Endodermal cell (in vitro differentiated cells): ENCODE results near the gene BSN. TPM values are rescaled to one million over a fixed set of nuclear protein-coding genes. Genes with fewer than 3 reads are reported as not detected.

Experiments used
- DNase-seq: peaks from one replicate; pipeline ENCODE4 v3.0.0-alpha.2; 2017
- H3K27ac ChIP-seq: 2 replicates; pipeline ENCODE4 v1.5.1; 2013; ENCODE audit warnings: mild to moderate bottlenecking, low read depth, low read length, moderate library complexity
- H3K27me3 ChIP-seq: 2 replicates; pipeline ENCODE4 v1.6.1; 2013; ENCODE audit warnings: mild to moderate bottlenecking, low read length, moderate library complexity; ENCODE audit not compliant: insufficient read depth, control insufficient read depth, poor library complexity, severe bottlenecking
- H3K36me3 ChIP-seq: 2 replicates; pipeline ENCODE4 v1.7.0; 2013; ENCODE audit warnings: mild to moderate bottlenecking, low read length, moderate library complexity; ENCODE audit not compliant: control insufficient read depth, insufficient read depth
- H3K4me1 ChIP-seq: one replicate; pipeline ENCODE4 v1.7.0; 2013; ENCODE audit warnings: low read length; ENCODE audit not compliant: control insufficient read depth, insufficient read depth
- H3K4me3 ChIP-seq: 2 replicates; pipeline ENCODE4 v1.5.1; 2013; ENCODE audit warnings: mild to moderate bottlenecking, low read length, moderate library complexity
- H3K9ac ChIP-seq: 2 replicates; pipeline ENCODE4 v1.6.1; 2013; ENCODE audit warnings: mild to moderate bottlenecking, low read length, moderate library complexity; ENCODE audit not compliant: poor library complexity, severe bottlenecking; ENCODE audit errors: extremely low read depth
- H3K9me3 ChIP-seq: 2 replicates; pipeline ENCODE4 v1.6.1; 2013; ENCODE audit warnings: mild to moderate bottlenecking, low read length, moderate library complexity; ENCODE audit not compliant: control insufficient read depth
- H3K27ac Mint-ChIP-seq: 2 replicates; pipeline ENCODE4 v1.8.0; 2020; ENCODE audit warnings: mixed read lengths
- H3K27me3 Mint-ChIP-seq: 2 replicates; pipeline ENCODE4 v1.8.0; 2021; ENCODE audit warnings: mild to moderate bottlenecking, mixed read lengths; ENCODE audit not compliant: insufficient read depth
- H3K36me3 Mint-ChIP-seq: 2 replicates; pipeline ENCODE4 v1.8.0; 2020; ENCODE audit warnings: low read depth, mixed read lengths
- H3K4me1 Mint-ChIP-seq: 2 replicates; pipeline ENCODE4 v1.8.0; 2020; ENCODE audit warnings: mixed read lengths
- H3K4me3 Mint-ChIP-seq: 2 replicates; pipeline ENCODE4 v1.8.0; 2020; ENCODE audit warnings: mild to moderate bottlenecking, moderate library complexity, mixed read lengths
- H3K9me3 Mint-ChIP-seq: 2 replicates; pipeline ENCODE4 v1.8.0; 2020; ENCODE audit warnings: mild to moderate bottlenecking, mixed read lengths
- CTCF ChIP-seq: fragments of 200-600 bp; sonication (generic); conservative IDR thresholded peaks from 2 replicates; pipeline ENCODE4 v1.5.0; 2021; ENCODE audit warnings: antibody characterized with exemption, mild to moderate bottlenecking
- WGBS, 2 experiments: methylation state at CpG; one replicate each; pipeline versions ENCODE4 v1.1.5 to v1.1.7; 2013; ENCODE audit warnings: missing lambda C conversion rate in 2 of 2, mixed read lengths in 1 of 2; ENCODE audit not compliant: insufficient coverage in 1 of 2, insufficient read length in 1 of 2; 5-methylcytosine and 5-hydroxymethylcytosine counted together
- total RNA-seq, 2 donors: library from RNA; stranded (reverse); fragmentation: NEBNext Ultra II Directional in 1 of 2; extraction: Animal tissue kit (Norgen Biotek cat#: 25700) in 1 of 2; gene quantifications; 2 replicates in 1 of 2; 3 replicates in 1 of 2; pipeline ENCODE4 v1.2.1, GENCODE V29; 2021

The BSN gene
- total RNA-seq, 2 donors from 2014 or later = 2.4 to 2.5 TPM

- H3K4me3 Mint-ChIP-seq = no peak overlapping the region
- H3K27ac Mint-ChIP-seq = no peak overlapping the region
- H3K36me3 ChIP-seq = peaks cover 76% of the 10 kb centered on the region
- WGBS, 2 experiments = 100% methylated on average over 1 to 2 of the region's 2 CpGs
- no peaks in the 10 kb centered on the region for H3K27me3 Mint-ChIP-seq
- no peaks in the 10 kb centered on the region for H3K27me3 ChIP-seq
- no peak for TF ChIP-seq CTCF
- H3K9me3 ChIP-seq = no peaks in the 10 kb centered on the region
- H3K4me3 ChIP-seq = no peak overlapping the region
- no peak overlapping the region for H3K27ac ChIP-seq
- H3K36me3 Mint-ChIP-seq = peaks cover 53% of the 10 kb centered on the region
- H3K9ac ChIP-seq = no peak overlapping the region
- DNase-seq = no peak
- H3K4me1 ChIP-seq = no peaks in the 10 kb centered on the region
- no peaks in the 10 kb centered on the region for H3K4me1 Mint-ChIP-seq
- H3K9me3 Mint-ChIP-seq = no peaks in the 10 kb centered on the region
These were observed 126.9 kb downstream of the BSN start for GRCh38 chr3:49681232-49681522.

DNA sequence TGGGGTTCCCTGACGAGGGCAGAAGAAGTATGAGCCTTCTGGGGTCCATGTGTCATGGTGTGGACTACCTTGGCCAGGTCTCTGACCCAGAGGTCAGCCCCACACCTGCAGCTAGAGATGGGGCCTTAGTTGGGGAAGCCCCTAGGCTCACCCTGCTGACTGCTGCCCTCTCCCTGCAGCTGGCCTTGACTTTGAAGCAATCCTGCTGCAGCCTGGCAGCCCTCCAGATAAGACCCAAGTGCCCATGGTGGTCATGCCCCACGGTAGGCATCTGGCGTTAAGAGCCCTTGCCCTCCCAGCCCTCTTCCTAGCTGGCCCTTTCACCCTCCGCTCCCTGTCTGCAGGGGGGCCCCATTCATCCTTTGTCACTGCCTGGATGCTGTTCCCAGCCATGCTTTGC, 127.3 kb downstream of the BSN start:
- Mint-ChIP-seq H3K4me3 (no peak overlapping the region), H3K36me3 (peaks cover 51% of the 10 kb centered on the region), H3K27ac (no peak overlapping the region), H3K27me3 (no peaks in the 10 kb centered on the region), H3K9me3 (no peaks in the 10 kb centered on the region), H3K4me1 (no peaks in the 10 kb centered on the region)
- Histone ChIP-seq H3K27me3 (no peaks in the 10 kb centered on the region), H3K4me3 (no peak overlapping the region), H3K9me3 (no peaks in the 10 kb centered on the region), H3K4me1 (no peaks in the 10 kb centered on the region), H3K36me3 (peaks cover 72% of the 10 kb centered on the region), H3K9ac (no peak overlapping the region), H3K27ac (no peak overlapping the region)
- 88 to 96% methylated on average over 4 of the region's 4 CpGs for WGBS, 2 experiments
- TF ChIP-seq CTCF = no peak
- DNase-seq = no peak

DNA sequence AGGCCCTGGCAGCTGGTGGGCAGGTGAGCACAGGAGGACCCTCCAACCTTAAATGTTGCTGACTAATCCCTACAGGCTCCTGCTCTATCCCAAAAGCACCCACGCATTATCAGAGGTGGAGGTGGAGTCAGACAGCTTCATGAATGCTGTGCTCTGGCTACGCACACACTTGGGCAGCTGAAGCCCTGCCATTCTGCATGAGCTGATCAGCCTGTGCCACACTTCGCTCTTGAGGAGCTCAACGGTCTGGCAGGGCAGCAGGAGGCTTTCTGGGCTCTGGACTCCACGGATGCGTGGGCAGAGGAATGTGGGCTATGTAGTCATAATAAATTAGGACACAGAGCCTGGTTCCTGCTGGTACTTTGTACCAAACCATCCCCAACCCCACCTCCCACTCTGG, 128.9 kb downstream of the BSN start:
- Mint-ChIP-seq H3K9me3 (no peaks in the 10 kb centered on the region), H3K36me3 (peaks cover 38% of the 10 kb centered on the region), H3K4me1 (peaks cover 5% of the 10 kb centered on the region), H3K27ac (no peak overlapping the region), H3K4me3 (no peak overlapping the region), H3K27me3 (no peaks in the 10 kb centered on the region)
- peaks cover 56% of the 10 kb centered on the region for H3K36me3 ChIP-seq
- H3K9ac ChIP-seq = no peak overlapping the region
- H3K4me3 ChIP-seq = no peak overlapping the region
- no peaks in the 10 kb centered on the region for H3K27me3 ChIP-seq
- no peak for TF ChIP-seq CTCF
- H3K9me3 ChIP-seq = no peaks in the 10 kb centered on the region
- H3K27ac ChIP-seq = no peak overlapping the region
- WGBS, 2 experiments = 83 to 95% methylated on average over 2 to 6 of the region's 6 CpGs
- H3K4me1 ChIP-seq = no peaks in the 10 kb centered on the region
- no peak for DNase-seq
